Small intestine (tissue), 7 donors: ENCODE measurements around the gene MYO10. TPM values are rescaled to one million over a fixed set of nuclear protein-coding genes. Genes with fewer than 3 reads are reported as not detected.
"Not testable (repeated sequence)": the region's sequence is repeated elsewhere in the genome, so short reads cannot be mapped to it uniquely, and the experiment has no call there.

Source experiments
- DNase-seq, 2 donors: peaks; one replicate each; pipeline versions ENCODE4 v3.0.0 to v3.0.0-alpha.2; 2013
- FAIRE-seq: peaks from 2 replicates; lab custom pipeline; 2012; peaks lifted over from hg19 to GRCh38; lab: Jason Lieb, UNC
- H3K27ac ChIP-seq, 3 donors: one replicate each; pipeline ENCODE4 v1.5.1; 2013; ENCODE audit warnings: low read length in 2 of 3, mild to moderate bottlenecking in 2 of 3, control low read depth in 1 of 3, inconsistent platforms in 1 of 3, low read depth in 1 of 3, moderate library complexity in 1 of 3
- H3K27me3 ChIP-seq, 3 donors: one replicate each; pipeline ENCODE4 v1.6.1; 2013; ENCODE audit warnings: low read length in 3 of 3, inconsistent platforms in 1 of 3; ENCODE audit not compliant: control insufficient read depth in 3 of 3, insufficient read depth in 3 of 3
- H3K36me3 ChIP-seq, 3 donors: one replicate each; pipeline ENCODE4 v1.6.1; 2013; ENCODE audit warnings: low read length in 3 of 3, inconsistent platforms in 1 of 3, low read depth in 1 of 3, mild to moderate bottlenecking in 1 of 3, moderate library complexity in 1 of 3; ENCODE audit not compliant: control insufficient read depth in 3 of 3, insufficient read depth in 2 of 3
- H3K4me1 ChIP-seq, 3 donors: one replicate each; pipeline ENCODE4 v1.6.1; 2013; ENCODE audit warnings: low read length in 2 of 3, inconsistent platforms in 1 of 3, low read depth in 1 of 3, mild to moderate bottlenecking in 1 of 3, moderate library complexity in 1 of 3; ENCODE audit not compliant: control insufficient read depth in 3 of 3, insufficient read depth in 2 of 3
- H3K4me3 ChIP-seq, 3 donors: one replicate each; pipeline ENCODE4 v1.5.1; 2013; ENCODE audit warnings: low read length in 3 of 3, control low read depth in 1 of 3, inconsistent platforms in 1 of 3, low read depth in 1 of 3, mild to moderate bottlenecking in 1 of 3, moderate library complexity in 1 of 3
- H3K9me3 ChIP-seq, 2 donors: one replicate each; pipeline ENCODE4 v1.6.1; 2013; ENCODE audit warnings: low read depth in 1 of 2, low read length in 1 of 2; ENCODE audit not compliant: control insufficient read depth in 2 of 2, insufficient read depth in 1 of 2
- WGBS, 3 donors: extraction: QIAGEN DNeasy Blood & Tissue Kit; methylation state at CpG; one replicate each; pipeline ENCODE4 v1.1.7; 2013; 5-methylcytosine and 5-hydroxymethylcytosine counted together
- polyA plus RNA-seq, 4 donors: library from polyadenylated mRNA; stranded (reverse) in 3 of 4; unstranded in 1 of 4; fragments of 200-250 nt in 3 of 4; fragments of 120-200 nt in 1 of 4; gene quantifications; one replicate each; pipeline versions ENCODE4 v1.2.1 to v1.2.3, GENCODE V29; 2013
- donor health status: healthy with polysubstance abuse.
- donor health status: control.
- donor health status: control.
- donor health status: Bipolar disorder and iron deficiency.
- donor health status: healthy.

MYO10 gene
- polyA plus RNA-seq, 4 donors, result 10.3 to 36.5 (median 18.7) TPM

DNA sequence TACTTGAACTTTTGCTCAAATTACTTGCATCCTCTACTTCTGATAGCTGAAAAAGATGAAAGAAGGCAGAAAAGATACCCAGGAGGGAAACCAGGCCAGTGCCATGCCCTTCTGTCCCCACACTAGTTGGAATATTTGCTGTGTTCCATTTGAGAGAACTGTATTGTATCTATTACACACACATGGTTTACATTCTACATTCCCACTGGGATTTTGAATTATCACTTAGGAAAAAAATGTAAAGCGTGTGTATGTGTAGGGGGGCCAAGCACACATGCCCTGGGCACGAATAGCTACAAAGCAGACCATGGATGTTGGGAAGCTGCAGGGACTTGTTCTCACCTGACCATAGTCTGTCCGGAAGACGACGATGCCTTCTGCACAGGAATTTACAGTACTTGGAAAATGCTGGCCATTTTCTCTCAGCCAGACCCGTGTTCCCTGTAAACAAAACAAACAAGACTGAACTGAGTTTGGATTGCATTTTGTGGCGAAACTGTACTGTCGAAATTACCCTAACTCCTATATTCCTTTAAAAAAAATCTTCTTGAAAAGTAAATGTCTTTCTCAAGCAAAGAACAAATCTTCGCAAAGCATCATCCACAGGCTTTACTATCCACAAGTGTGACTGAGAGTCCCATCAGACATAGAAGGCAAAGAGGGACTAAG lies 58.7 kb downstream of the MYO10 start:
- H3K4me3 ChIP-seq, result no peak overlapping the region
- peaks cover 0 to 21% (median 0%) of the 10 kb centered on the region in 3 donors for H3K36me3 ChIP-seq
- DNase-seq (no peak), FAIRE-seq (no peak)
- H3K27me3 ChIP-seq, result no peaks in the 10 kb centered on the region
- peaks cover 0 to 18% of the 10 kb centered on the region in 2 donors for H3K9me3 ChIP-seq
- H3K4me1 ChIP-seq, result peaks cover 5 to 29% (median 9%) of the 10 kb centered on the region in 3 donors
- 80 to 87% (median 84%) methylated on average over 9 of the region's 9 CpGs for WGBS, 3 donors
- no peak overlapping the region for H3K27ac ChIP-seq

DNA sequence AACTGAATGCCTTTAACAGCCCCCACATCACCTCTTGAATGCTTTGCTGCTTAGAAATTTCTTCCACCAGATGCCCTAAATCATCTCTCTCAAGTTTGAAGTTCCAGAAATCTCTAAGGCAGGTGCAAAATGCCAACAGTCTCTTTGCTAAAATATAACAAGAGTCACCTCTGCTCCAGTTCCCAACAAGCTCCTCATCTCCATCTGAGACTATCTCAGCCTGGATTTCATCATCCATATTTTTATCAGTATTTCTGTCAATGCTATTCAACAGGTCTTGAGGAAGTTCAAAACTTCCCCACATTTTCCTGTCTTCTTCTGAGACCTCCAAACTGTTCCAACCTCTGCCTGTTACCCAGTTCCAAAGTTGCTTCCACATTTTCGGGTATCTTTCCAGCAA lies 61.7 kb downstream of the MYO10 start:
- H3K27ac ChIP-seq, FAIRE-seq, H3K4me3 ChIP-seq, DNase-seq, H3K27me3 ChIP-seq: not testable (repeated sequence)
- Histone ChIP-seq H3K36me3 (peaks cover 0 to 30% (median 0%) of the 10 kb centered on the region in 3 donors), H3K9me3 (peaks cover 0 to 18% of the 10 kb centered on the region in 2 donors), H3K4me1 (peaks cover 0 to 16% (median 1%) of the 10 kb centered on the region in 3 donors)
- WGBS, 3 donors, result 91 to 97% (median 94%) methylated on average over 1 of the region's 1 CpG

DNA sequence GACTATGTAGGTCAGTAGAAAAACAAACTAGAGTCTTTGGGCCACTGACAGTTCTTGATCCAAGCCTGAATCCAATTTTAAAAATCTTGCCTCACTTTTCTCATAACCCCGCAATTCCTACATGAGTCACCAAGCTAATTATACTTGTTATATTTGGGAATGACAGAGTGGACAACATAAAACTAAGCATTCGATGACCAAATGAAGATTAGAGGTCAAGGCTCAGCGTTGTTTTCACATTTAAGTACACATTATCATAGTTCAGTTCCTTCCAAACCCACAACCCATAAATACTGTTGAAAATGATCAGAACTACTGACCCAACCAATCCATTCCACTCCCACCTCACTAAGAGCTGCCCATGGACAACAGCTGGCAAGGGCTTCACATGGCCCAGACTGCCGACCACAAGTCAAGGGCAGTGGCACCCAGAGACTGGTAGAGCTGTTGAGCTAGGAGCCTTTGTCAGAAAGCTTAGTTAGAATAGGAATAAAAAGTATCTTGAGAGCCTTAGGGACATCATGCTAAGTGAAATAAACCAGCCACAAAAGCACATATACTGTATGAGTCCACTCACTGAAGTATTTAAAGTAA lies 64.2 kb downstream of the MYO10 start:
- peaks cover 0 to 18% of the 10 kb centered on the region in 2 donors for H3K9me3 ChIP-seq
- 72 to 95% (median 76%) methylated on average over 4 of the region's 4 CpGs for WGBS, 3 donors
- peak overlapping the region in 1 of 3 donors; percentile 80 for H3K27ac ChIP-seq
- peaks cover under 1 to 6% (median 4%) of the 10 kb centered on the region in 3 donors for H3K4me1 ChIP-seq
- H3K4me3 ChIP-seq, result no peak overlapping the region
- FAIRE-seq, result no peak
- H3K27me3 ChIP-seq, result no peaks in the 10 kb centered on the region
- peaks cover 0 to 32% (median 0%) of the 10 kb centered on the region in 3 donors for H3K36me3 ChIP-seq
- DNase-seq, result no peak

DNA sequence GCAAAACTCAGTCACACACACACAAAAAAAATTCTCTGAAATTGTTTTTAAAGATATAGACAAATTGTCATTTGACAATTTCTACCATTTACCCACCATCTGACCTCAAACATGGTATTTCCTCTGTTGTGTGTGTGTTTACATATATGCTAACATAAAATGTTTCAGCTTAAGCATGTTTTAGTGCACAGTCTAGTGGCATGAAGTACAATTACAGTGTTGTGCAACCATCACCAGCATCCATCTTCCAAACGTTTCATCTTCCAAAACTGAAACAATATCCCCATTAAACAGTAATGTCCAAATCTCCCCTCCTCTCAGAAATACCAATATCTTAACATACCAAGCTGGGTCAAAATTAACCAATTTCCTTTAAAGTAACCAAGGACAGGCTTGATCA lies 65.2 kb downstream of the MYO10 start:
- no peak for FAIRE-seq
- H3K27ac ChIP-seq, result no peak overlapping the region
- 39 to 71% (median 50%) methylated on average over 1 of the region's 1 CpG for WGBS, 3 donors

DNA sequence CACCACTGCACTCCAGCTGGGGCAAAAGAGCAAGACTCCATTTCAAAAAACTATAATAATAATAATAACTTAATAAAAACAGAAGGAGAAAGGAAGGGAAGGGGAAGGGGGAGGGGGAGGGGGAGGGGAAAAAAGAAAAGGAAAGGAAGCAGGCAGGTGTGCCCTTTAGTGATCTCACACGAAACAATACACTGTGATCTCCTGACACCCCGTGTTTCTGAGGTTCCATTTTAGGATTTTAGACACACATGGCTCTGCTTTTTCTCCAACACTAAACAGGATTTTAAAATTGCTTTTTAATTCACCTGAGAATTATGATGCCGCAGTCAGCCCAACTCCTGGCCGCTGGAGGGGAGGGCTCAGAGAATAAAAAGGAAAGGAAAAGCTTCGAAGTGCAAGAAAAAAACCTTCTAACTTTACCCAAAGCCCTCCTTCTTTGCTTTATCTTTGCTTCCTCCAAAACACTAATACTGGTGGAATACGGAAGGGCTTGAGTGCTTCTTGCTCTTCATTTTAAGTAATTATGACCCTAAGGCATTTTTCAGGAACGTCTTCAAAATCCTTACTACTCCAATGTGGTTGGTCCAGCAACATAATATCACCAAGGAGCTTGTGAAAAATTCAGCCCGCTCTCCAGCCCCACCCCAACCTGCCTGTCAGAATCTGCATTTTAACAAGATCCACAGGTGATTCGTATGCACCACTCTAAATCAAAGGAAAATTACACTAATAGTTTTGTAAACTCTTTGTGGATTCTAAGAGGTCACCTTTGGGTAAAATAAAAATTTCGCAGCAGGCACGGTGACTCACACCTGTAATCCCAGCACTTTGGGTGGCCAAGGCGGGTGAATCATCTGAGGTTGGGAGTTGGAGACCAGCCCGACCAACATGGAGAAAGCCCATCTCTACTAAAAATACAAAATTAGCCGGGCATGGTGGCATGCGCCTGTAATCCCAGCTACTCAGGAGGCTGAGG lies 66.0 kb downstream of the MYO10 start:
- Histone ChIP-seq H3K9me3 (peaks cover 0 to 18% of the 10 kb centered on the region in 2 donors), H3K27me3 (no peaks in the 10 kb centered on the region), H3K4me3 (no peak overlapping the region), H3K27ac (no peak overlapping the region), H3K36me3 (peaks cover 0 to 24% (median 0%) of the 10 kb centered on the region in 3 donors), H3K4me1 (peaks cover 4 to 8% (median 6%) of the 10 kb centered on the region in 3 donors)
- no peak for DNase-seq
- WGBS, 3 donors, result 87 to 89% (median 88%) methylated on average over 15 of the region's 15 CpGs
- no peak for FAIRE-seq

More for the DNA sequence above, 65.2 kb downstream of the MYO10 start:
- peaks cover 0 to 26% (median 0%) of the 10 kb centered on the region in 3 donors for H3K36me3 ChIP-seq
- no peak overlapping the region for H3K4me3 ChIP-seq
- peaks cover 0 to 18% of the 10 kb centered on the region in 2 donors for H3K9me3 ChIP-seq
- H3K27me3 ChIP-seq, result no peaks in the 10 kb centered on the region
- DNase-seq, result no peak
- peaks cover 4 to 8% (median 6%) of the 10 kb centered on the region in 3 donors for H3K4me1 ChIP-seq

DNA sequence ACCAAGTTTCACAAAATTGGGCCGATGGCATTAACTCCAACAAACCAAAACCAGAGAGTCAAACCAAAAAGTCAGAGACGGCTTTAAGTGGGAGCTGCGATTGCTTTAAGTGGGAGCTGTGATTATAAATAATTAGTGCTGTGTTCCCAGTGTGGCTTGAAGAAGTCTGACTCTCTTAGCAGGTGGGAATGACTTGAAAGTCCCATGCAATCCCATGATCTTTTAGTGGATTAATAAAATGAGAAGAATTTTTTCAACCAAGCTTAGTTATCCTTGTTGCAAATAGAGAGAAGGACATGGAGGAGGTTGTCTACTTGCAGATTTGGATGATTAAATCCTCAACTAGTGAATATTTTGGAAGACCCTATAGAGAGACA lies 68.5 kb downstream of the MYO10 start:
- peaks cover 6 to 10% (median 8%) of the 10 kb centered on the region in 3 donors for H3K4me1 ChIP-seq
- no peaks in the 10 kb centered on the region for H3K27me3 ChIP-seq
- no peak for FAIRE-seq

DNA sequence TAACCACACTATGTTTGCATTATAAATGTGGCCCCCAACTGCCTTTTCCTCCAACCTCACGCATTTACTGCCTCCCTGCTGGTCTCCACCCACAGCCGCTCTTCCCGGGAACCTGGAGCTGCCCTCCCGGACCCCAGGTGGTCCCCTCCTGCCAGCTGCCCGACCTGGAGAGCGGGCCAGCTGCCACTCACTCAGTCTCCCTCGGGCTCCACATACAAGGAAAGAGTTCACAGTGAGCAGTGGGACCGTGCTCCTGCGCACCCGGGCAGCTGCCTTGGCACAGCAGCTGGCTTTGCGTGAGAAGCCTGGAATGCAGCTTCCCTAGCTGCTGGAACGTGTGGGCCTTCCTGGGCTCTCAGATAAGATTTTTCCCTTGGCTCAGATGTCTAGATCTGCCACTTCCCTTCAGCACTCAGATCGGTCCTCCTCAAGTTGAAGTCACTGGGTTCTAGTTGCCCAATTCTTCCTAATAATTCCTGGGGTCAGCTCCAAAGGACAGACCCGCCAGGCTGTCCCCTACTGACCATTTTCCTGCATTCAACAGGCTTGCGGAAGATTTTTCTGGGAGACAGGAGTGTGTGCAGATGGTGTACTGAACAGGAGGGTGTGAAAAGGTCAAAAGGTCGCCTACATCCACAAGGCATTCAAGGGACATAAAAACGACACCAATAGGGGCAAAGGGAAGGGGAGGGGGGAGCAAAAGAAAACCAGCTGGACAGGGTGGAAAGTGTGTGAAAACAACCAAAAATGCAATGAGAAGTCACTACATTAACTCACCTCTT lies 69.1 kb downstream of the MYO10 start:
- H3K27ac ChIP-seq, result peak overlapping the region in 2 of 3 donors; percentile 17 to 51
- WGBS, 3 donors, result 13 to 51% (median 29%) methylated on average over 17 of the region's 17 CpGs
- DNase-seq (peak; percentile 36 to 58), FAIRE-seq (no peak)
- peaks cover 6 to 11% (median 8%) of the 10 kb centered on the region in 3 donors for H3K4me1 ChIP-seq
- no peak overlapping the region for H3K4me3 ChIP-seq
- H3K9me3 ChIP-seq, result no peaks in the 10 kb centered on the region
- H3K36me3 ChIP-seq, result peaks cover 0 to 15% (median 0%) of the 10 kb centered on the region in 3 donors
- no peaks in the 10 kb centered on the region for H3K27me3 ChIP-seq

More for the DNA sequence above, 68.5 kb downstream of the MYO10 start:
- Histone ChIP-seq H3K27ac (no peak overlapping the region), H3K36me3 (peaks cover 0 to 15% (median 0%) of the 10 kb centered on the region in 3 donors), H3K4me3 (no peak overlapping the region), H3K9me3 (peaks cover 0 to under 1% of the 10 kb centered on the region in 2 donors)
- no peak for DNase-seq
- WGBS, 3 donors, result 63 to 82% (median 66%) methylated on average over 3 of the region's 3 CpGs
